RWPE1 (cell line): ENCODE data around the gene SEH1L.
"Not testable (repeated sequence)": the region's sequence is repeated elsewhere in the genome, so short reads cannot be mapped to it uniquely, and the experiment has no call there.

Experiments
- CTCF ChIA-PET: fragments of 350-600 bp; sonication (Branson Sonifier 250); formaldehyde crosslinking; extraction: SDS; loops from one replicate; lab custom pipeline; 2021; lab: Yijun Ruan, JAX
- POLR2A ChIA-PET: fragments of 400-600 bp; formaldehyde crosslinking; extraction: SDS; loops from one replicate; lab custom pipeline; 2020; ENCODE audit warnings: antibody characterized with exemption; ENCODE audit not compliant: low non-redundant PET; lab: Yijun Ruan, JAX
- DNase-seq: peaks from one replicate; pipeline ENCODE4 v3.0.0; 2012; ENCODE audit warnings: low spot score
- H3K27ac ChIP-seq: fragments of 450-650 bp; 2 replicates; pipeline ENCODE4 v1.5.1; 2017
- CTCF ChIP-seq: fragments of 450-650 bp; conservative IDR thresholded peaks from 2 replicates; pipeline ENCODE4 v1.5.1; 2017; ENCODE audit warnings: low read depth, mild to moderate bottlenecking

SEH1L gene

DNA sequence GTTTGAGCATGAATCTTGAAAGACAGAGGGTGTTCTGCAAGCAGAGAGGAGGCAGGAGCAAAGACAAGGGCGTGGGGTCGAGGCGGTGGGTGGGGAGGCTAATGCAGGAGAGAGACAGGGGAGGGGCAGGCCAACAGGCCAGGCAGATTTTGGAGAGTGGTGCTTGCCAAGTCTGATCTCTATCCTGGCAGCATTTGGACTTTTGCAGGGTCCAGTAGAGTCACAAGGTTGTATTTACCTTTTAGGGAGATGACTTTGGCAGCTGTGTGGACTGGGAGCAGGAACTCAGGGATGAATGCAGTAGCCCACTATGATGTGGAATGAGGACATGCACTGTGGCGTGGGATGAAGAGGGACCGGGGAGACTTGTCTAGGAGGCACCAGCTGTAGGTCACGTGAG, 27.7 kb downstream of the SEH1L start:
- no peak for DNase-seq
- CTCF ChIA-PET, result no interaction called here
- H3K27ac ChIP-seq, result no peak overlapping the region
- POLR2A ChIA-PET, result no interaction called here
- no peak for TF ChIP-seq CTCF

DNA sequence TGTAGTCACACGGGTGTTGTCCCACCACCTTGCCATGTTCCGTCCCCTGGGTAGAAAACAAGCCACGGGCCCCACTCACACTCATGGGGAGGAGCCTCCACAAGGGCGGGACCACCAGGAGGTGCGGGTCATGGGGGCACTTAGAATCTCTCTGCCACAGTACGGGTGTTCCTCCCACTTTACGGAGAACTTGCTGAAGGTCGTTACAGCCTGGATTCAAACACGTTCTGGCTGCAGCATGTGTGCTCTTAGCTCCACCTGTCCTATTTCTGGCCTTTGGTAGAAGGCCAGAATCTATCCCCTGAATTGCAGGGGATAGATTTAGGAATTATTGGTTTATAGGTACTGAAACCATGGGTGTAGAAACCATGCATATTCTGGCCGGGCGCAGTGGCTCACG, 28.5 kb downstream of the SEH1L start:
- ChIA-PET CTCF (interaction anchor here (0.6 kb wide), 1 partner anchor 30 kb away, joined by 3 read pairs; no protein-coding TSS in a partner anchor), POLR2A (no interaction called here)
- DNase-seq, result no peak
- TF ChIP-seq CTCF, result no peak
- H3K27ac ChIP-seq, result peak overlapping the region; percentile 29

GRCh38 chr18:12980065-12980464, 32.3 kb downstream of the SEH1L start:
- CTCF ChIA-PET, DNase-seq, POLR2A ChIA-PET, H3K27ac ChIP-seq: not testable (repeated sequence)

DNA sequence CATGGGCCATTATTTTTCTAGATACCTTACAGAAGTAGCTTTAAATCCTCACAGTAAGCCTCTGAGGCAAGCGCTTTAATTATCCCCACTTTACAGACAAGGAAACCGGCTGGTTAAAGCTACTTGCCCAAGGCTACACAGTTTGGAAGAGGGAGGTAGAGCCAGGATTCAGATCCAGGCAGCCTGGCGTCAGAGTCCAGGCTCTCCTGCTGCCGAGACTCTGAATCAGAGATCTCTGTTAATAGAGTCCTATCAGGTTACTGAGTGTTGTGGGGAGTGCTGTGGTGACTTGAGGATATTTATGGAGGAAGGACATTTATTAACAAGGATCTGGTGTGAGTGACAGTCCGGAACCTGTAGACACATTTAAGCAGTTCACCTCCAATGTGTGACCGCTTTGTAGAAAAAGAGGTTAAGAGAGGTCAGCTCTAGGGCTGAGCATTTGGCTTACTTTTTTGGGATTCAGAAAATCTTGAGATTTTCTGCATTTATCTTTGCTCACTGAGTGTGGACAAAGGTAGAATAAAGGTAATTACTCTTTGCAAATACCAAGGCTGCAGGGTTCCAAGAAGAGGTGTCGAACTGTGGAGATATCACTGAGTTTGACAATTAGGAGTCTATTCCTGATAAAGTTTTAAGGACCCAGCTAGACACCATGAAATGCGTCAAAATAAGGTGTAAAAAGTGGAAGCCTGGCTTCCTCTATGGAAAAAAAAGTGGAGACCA, 41.7 kb downstream of the SEH1L start:
- ChIA-PET CTCF (interaction anchor here (0.6 kb wide), 1 partner anchor 1364 kb away, joined by 4 read pairs; no protein-coding TSS in a partner anchor), POLR2A (interaction anchor here (0.9 kb wide), 1 partner anchor 11 kb away, joined by 3 read pairs; no protein-coding TSS in a partner anchor)
- DNase-seq, result no peak
- no peak overlapping the region; the same call in 1 of the 2 replicates for H3K27ac ChIP-seq
- no peak for TF ChIP-seq CTCF

DNA sequence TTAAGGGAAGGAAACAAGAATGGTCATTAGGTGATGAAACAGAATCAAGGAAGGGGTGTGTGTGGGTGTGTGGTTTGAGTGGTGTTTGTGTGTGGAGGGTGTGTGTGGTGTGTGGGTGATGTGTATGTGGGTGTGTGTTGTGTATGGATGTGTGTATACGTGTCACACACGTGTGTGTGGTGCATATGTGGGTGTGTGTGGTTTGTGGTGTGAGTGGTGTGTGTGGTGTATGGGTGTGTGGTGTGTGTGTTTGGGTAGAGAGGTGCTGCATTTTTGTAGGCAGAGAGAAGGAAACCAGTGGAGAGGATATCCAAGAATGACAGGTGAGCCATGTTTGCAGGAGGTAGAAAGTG, 42.3 kb downstream of the SEH1L start:
- DNase-seq, result no peak
- TF ChIP-seq CTCF, result no peak
- CTCF ChIA-PET, result interaction anchor here (0.6 kb wide), 1 partner anchor 1365 kb away, joined by 4 read pairs; no protein-coding TSS in a partner anchor
- POLR2A ChIA-PET, result no interaction called here
- peak overlapping the region; percentile 94 for H3K27ac ChIP-seq

GRCh38 chr18:12990641-12990966, 42.8 kb downstream of the SEH1L start:
- ChIA-PET CTCF (no interaction called here), POLR2A (interaction anchor here (0.7 kb wide), 1 partner anchor 9 kb away, joined by 4 read pairs; no protein-coding TSS in a partner anchor)
- TF ChIP-seq CTCF, result no peak
- DNase-seq, result no peak
- H3K27ac ChIP-seq, result peak overlapping the region; percentile 94
